Activated T-cell treated with anti-CD3 and anti-CD28 coated beads, Interleukin-2, amount 50 U/mL, for 72 hours (primary cell): Measurements from ENCODE around the gene CDK16. TPM values are rescaled to one million over a fixed set of nuclear protein-coding genes. Genes with fewer than 3 reads are reported as not detected.

Source experiments
- ATAC-seq, 2 donors: fragments of 150-1000 bp; cut with Tn5 transposase; replicated peaks in 1 of 2; 2 replicates each; pipeline ENCODE4 v1.10.0; 2021; ENCODE audit warnings: moderate library complexity in 2 of 2, mild to moderate bottlenecking in 1 of 2
- DNase-seq, 2 donors: peaks; one replicate each; pipeline ENCODE4 v3.0.0; 2021 to 2022; ENCODE audit warnings: mixed read lengths in 1 of 2
- H3K27ac Mint-ChIP-seq: one replicate; pipeline ENCODE4 v1.8.0; 2022; ENCODE audit warnings: mild to moderate bottlenecking, moderate library complexity, mixed read lengths
- H3K27me3 Mint-ChIP-seq: one replicate; pipeline ENCODE4 v1.8.0; 2022; ENCODE audit warnings: low read depth, mixed read lengths
- H3K36me3 Mint-ChIP-seq, 2 donors: one replicate each; pipeline ENCODE4 v1.8.0; 2022; ENCODE audit warnings: mixed read lengths in 2 of 2, mild to moderate bottlenecking in 1 of 2; ENCODE audit not compliant: insufficient read depth in 2 of 2
- H3K4me1 Mint-ChIP-seq: one replicate; pipeline ENCODE4 v1.8.0; 2022; ENCODE audit warnings: low read depth, mixed read lengths
- H3K4me3 Mint-ChIP-seq, 2 donors: one replicate each; pipeline ENCODE4 v1.8.0; 2022; ENCODE audit warnings: mild to moderate bottlenecking in 2 of 2, mixed read lengths in 2 of 2, moderate library complexity in 2 of 2
- H3K9me3 Mint-ChIP-seq, 2 donors: one replicate each; pipeline ENCODE4 v1.8.0; 2022; ENCODE audit warnings: mixed read lengths in 2 of 2
- total RNA-seq, 2 donors: library from RNA; stranded (reverse); gene quantifications; one replicate each; pipeline ENCODE4 v1.2.3, GENCODE V29; 2022

The CDK16 gene
- total RNA-seq, 2 donors from 2014 or later: 82.2 to 88.6 TPM

DNA sequence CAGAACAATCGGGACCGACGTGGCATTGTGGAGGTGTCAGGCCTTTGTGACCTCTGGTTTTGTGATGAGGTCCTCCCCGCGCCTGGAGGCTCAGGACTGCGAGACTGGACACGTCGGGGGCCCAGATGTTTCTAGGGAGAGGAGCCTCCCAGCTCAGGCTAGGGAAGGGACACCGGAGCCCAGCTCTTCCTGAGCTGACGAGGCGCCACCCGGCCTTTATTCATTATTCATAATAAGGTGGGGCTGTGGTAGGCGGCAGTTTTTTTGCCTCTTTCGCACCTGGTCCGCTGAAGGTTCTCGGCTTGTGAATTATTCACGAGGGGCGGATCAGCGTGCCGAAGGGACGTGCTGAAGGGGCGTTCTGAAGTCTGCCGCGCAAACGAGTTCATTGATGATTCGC lies 27.1 kb upstream of the CDK16 start:
- DNase-seq (peak; percentile 35 to 58), ATAC-seq (peak; percentile 7 to 11)
- Mint-ChIP-seq H3K27ac (peak overlapping the region; percentile 87), H3K4me1 (peaks cover 67% of the 10 kb centered on the region), H3K9me3 (no peaks in the 10 kb centered on the region), H3K4me3 (peak overlapping the region; percentile 97 to 98), H3K36me3 (peaks cover 8 to 12% of the 10 kb centered on the region in 2 donors), H3K27me3 (peaks cover 5% of the 10 kb centered on the region)

DNA sequence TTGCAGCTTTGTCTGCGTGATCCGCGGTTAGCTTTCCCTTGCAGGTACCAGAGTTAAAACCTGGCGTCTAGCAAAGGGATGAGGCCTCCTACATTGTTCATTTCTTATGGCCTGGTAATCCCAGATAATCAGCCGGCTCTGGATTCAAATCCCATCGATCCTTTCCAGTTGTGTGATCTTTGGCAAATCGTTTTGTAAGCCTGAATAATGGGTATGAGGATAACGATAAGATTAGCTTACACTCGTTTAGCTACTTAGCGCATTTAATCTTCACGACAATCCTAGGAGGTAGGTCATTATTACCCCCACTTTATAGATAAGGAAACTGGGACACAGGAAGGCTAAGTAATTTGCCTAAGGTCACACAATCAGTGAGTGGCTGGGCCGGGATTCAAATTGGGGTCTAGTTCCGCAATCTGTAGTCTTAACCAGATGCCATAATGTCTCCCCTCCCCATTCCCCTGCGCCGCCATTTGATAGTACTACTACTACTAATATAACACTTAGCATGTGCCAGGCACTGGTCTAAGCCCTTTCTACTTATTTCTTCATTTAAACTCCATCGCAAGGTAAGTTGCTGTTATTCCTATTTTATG lies 26.6 kb upstream of the CDK16 start:
- Mint-ChIP-seq H3K27ac (no peak overlapping the region), H3K27me3 (peaks cover 5% of the 10 kb centered on the region), H3K9me3 (no peaks in the 10 kb centered on the region), H3K36me3 (peaks cover 8 to 12% of the 10 kb centered on the region in 2 donors), H3K4me3 (peak overlapping the region; percentile 97 to 98), H3K4me1 (peaks cover 72% of the 10 kb centered on the region)
- DNase-seq (no peak), ATAC-seq (no peak)

GRCh38 chrX:47193475-47194193 lies 24.8 kb upstream of the CDK16 start, which contains the start of gene UBA1:
Gene UBA1, plus strand, starts transcription at chrX:47193829. Its CDS starts 4,974 bp downstream, at chrX:47198803.
- H3K9me3 Mint-ChIP-seq: no peaks in the 10 kb centered on the region
- H3K4me3 Mint-ChIP-seq: peak within 1 kb of the TSS; percentile 98
- DNase-seq (peak; percentile 89 to 97), ATAC-seq (peak; percentile 72 to 82)
- peaks cover 69% of the 10 kb centered on the region for H3K4me1 Mint-ChIP-seq
- H3K27ac Mint-ChIP-seq: peak within 1 kb of the TSS; percentile 98
- H3K36me3 Mint-ChIP-seq: peaks cover 9 to 12% of the 10 kb centered on the region in 2 donors
- no peaks in the 10 kb centered on the region for H3K27me3 Mint-ChIP-seq

DNA sequence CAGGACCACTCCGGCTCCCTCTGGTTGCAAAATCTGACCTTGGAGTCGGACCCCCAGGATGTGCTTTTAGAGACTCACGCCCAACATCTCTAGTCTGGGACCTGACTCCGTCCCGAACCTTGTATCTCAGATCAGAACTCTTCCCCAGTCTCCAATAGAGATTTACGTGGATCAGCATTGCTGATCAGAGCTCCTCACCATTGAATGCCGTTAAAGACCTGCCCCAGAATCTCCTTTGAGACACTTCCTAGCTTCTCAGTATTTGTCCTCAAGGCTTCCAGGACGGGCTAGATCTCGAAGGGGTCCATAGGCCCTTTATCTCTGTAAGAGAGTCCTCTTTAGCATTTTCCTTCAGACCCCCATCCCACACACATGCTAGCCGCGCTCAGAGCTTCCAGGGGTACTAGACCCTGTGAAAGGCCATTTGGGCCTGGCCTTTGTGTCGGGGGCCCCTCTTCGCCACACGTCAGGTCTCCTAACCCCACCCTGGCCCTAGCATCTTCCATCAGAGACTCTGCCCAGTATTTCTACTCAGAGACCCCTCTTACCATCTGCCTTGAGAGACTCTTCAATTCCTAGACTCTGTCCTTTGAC lies 24.2 kb upstream of the CDK16 start:
- Mint-ChIP-seq H3K36me3 (peaks cover 12 to 15% of the 10 kb centered on the region in 2 donors), H3K27ac (peak overlapping the region; percentile 98), H3K27me3 (no peaks in the 10 kb centered on the region), H3K4me3 (peak overlapping the region; percentile 98), H3K4me1 (peaks cover 62% of the 10 kb centered on the region), H3K9me3 (no peaks in the 10 kb centered on the region)
- ATAC-seq: no peak
- DNase-seq: no peak

DNA sequence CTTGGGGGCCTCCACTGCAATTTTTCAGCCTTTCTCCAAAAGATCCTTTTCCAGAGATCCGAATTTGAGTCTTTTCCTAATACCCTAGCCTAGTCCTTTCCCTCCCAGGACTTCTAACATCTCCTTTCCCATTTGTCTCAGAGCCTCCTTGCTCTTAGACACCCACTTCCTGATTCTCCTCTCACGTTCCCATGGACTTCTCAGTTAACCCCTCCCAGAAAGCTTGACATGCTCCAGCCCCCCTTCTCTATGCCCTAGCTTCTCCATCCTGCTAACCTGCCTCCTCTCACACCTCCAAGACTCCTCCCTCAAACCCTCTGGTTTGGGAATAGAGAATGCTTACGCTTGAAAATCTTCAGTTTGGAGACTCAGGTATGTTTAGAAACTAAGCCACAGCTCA lies 22.4 kb upstream of the CDK16 start:
- Mint-ChIP-seq H3K9me3 (no peaks in the 10 kb centered on the region), H3K27me3 (no peaks in the 10 kb centered on the region), H3K4me1 (peaks cover 50% of the 10 kb centered on the region), H3K27ac (peak overlapping the region; percentile 98), H3K36me3 (peaks cover 12 to 24% of the 10 kb centered on the region in 2 donors), H3K4me3 (peak overlapping the region; percentile 98)
- DNase-seq: no peak
- no peak for ATAC-seq

- peaks cover 14 to 37% of the 10 kb centered on the region in 2 donors for H3K36me3 Mint-ChIP-seq
- H3K4me1 Mint-ChIP-seq: peaks cover 52% of the 10 kb centered on the region
- H3K4me3 Mint-ChIP-seq: no peak overlapping the region
- DNase-seq (no peak), ATAC-seq (no peak)
- H3K27ac Mint-ChIP-seq: peak overlapping the region; percentile 98
- no peaks in the 10 kb centered on the region for H3K9me3 Mint-ChIP-seq
- H3K27me3 Mint-ChIP-seq: no peaks in the 10 kb centered on the region
Observed at GRCh38 chrX:47197526-47197925, 21.0 kb upstream of the CDK16 start.

GRCh38 chrX:47198026-47198686 lies 20.3 kb upstream of the CDK16 start:
- no peaks in the 10 kb centered on the region for H3K9me3 Mint-ChIP-seq
- H3K27me3 Mint-ChIP-seq: no peaks in the 10 kb centered on the region
- peaks cover 14 to 39% of the 10 kb centered on the region in 2 donors for H3K36me3 Mint-ChIP-seq
- H3K4me1 Mint-ChIP-seq: peaks cover 46% of the 10 kb centered on the region
- no peak for ATAC-seq
- peak overlapping the region; percentile 33 for H3K27ac Mint-ChIP-seq
- DNase-seq: no peak
- H3K4me3 Mint-ChIP-seq: no peak overlapping the region

- Mint-ChIP-seq H3K4me3 (no peak overlapping the region), H3K9me3 (no peaks in the 10 kb centered on the region), H3K4me1 (peaks cover 41% of the 10 kb centered on the region), H3K27ac (peak overlapping the region; percentile 33), H3K36me3 (peaks cover 12 to 40% of the 10 kb centered on the region in 2 donors), H3K27me3 (no peaks in the 10 kb centered on the region)
- ATAC-seq (no peak), DNase-seq (no peak)
Observed at GRCh38 chrX:47198687-47199080, 19.8 kb upstream of the CDK16 start.

DNA sequence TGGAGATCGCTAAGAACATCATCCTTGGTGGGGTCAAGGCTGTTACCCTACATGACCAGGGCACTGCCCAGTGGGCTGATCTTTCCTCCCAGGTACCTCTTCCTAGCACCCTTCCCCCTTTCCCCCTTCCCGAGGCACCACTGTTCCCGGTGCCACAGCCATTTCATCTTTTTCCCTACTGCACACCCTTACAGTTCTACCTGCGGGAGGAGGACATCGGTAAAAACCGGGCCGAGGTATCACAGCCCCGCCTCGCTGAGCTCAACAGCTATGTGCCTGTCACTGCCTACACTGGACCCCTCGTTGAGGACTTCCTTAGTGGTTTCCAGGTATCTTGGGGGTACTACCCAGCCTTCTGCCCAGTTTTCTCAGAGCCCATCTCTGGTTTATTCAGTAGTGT lies 19.2 kb upstream of the CDK16 start:
- no peaks in the 10 kb centered on the region for H3K9me3 Mint-ChIP-seq
- ATAC-seq (no peak), DNase-seq (no peak)
- peaks cover 39% of the 10 kb centered on the region for H3K4me1 Mint-ChIP-seq
- no peak overlapping the region for H3K4me3 Mint-ChIP-seq
- H3K36me3 Mint-ChIP-seq: peaks cover 11 to 44% of the 10 kb centered on the region in 2 donors
- no peaks in the 10 kb centered on the region for H3K27me3 Mint-ChIP-seq
- no peak overlapping the region for H3K27ac Mint-ChIP-seq

DNA sequence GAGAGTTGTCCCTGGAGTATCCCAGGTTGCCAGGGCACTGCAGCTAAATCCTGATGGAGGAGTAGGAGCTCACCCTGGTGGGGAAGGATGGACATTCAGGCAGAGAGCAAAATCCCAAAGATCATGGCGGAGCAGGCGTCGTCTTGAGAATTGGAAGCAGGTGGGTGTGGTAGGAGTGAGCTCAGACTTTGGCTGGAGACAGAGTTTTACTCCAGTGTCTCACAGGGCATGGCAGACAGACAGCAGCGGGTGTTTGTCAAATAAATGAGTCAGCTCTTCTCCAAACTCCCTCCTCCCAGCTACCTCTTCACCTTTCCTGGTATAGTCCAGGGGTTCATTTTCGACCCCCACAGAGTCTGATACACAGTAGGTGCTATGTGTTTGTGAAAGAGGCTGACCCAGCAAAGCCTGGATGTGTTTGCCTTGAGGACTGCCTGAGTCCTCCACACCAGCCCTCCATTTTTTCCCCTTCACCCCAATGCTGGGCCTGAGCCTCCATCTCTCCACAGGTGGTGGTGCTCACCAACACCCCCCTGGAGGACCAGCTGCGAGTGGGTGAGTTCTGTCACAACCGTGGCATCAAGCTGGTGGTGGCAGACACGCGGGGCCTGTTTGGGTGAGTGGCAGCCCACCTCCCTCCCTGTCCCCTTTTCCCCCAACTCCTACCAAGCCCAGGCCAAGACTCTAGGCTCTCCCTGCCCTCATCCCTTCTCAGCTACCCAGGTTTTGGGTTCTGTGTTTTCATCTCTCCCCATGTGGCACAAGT lies 17.9 kb upstream of the CDK16 start:
- H3K27me3 Mint-ChIP-seq: no peaks in the 10 kb centered on the region
- H3K27ac Mint-ChIP-seq: no peak overlapping the region
- DNase-seq (no peak), ATAC-seq (no peak)
- H3K36me3 Mint-ChIP-seq: peaks cover 9 to 48% of the 10 kb centered on the region in 2 donors
- peaks cover 33% of the 10 kb centered on the region for H3K4me1 Mint-ChIP-seq
- no peaks in the 10 kb centered on the region for H3K9me3 Mint-ChIP-seq
- no peak overlapping the region for H3K4me3 Mint-ChIP-seq

GRCh38 chrX:47201345-47201944 lies 17.0 kb upstream of the CDK16 start:
- Mint-ChIP-seq H3K36me3 (peaks cover 4 to 48% of the 10 kb centered on the region in 2 donors), H3K27me3 (no peaks in the 10 kb centered on the region), H3K27ac (no peak overlapping the region), H3K4me3 (no peak overlapping the region), H3K9me3 (no peaks in the 10 kb centered on the region), H3K4me1 (peaks cover 31% of the 10 kb centered on the region)
- DNase-seq (no peak), ATAC-seq (no peak)

GRCh38 chrX:47202316-47202715 lies 16.2 kb upstream of the CDK16 start:
- no peaks in the 10 kb centered on the region for H3K9me3 Mint-ChIP-seq
- ATAC-seq: no peak
- H3K4me3 Mint-ChIP-seq: no peak overlapping the region
- DNase-seq: no peak
- peaks cover 28% of the 10 kb centered on the region for H3K4me1 Mint-ChIP-seq
- H3K27ac Mint-ChIP-seq: no peak overlapping the region
- peaks cover 7 to 57% of the 10 kb centered on the region in 2 donors for H3K36me3 Mint-ChIP-seq
- no peaks in the 10 kb centered on the region for H3K27me3 Mint-ChIP-seq
